HEK293 (cell line): ENCODE measurements around the gene LMCD1.
A peak's percentile ranks its signal among the peaks of the same experiment; 100 is the strongest.

Experiments
- CTCF ChIA-PET: fragments of 350-600 bp; formaldehyde crosslinking; extraction: SDS; loops from one replicate; lab custom pipeline; 2021; ENCODE audit warnings: antibody characterized with exemption; lab: Yijun Ruan, JAX
- POLR2A ChIA-PET: fragments of 300-600 bp; formaldehyde crosslinking; extraction: SDS; loops from one replicate; lab custom pipeline; 2020; ENCODE audit warnings: antibody characterized with exemption, inconsistent platforms; lab: Yijun Ruan, JAX
- H3K27ac ChIP-seq: fragments of 200-500 bp; sonication (Bioruptor generic); 2 replicates; pipeline ENCODE4 v1.5.1; 2014; ENCODE audit warnings: low read depth, low read length, control low read depth, inconsistent platforms; ENCODE audit errors: extremely low read depth
- H3K36me3 ChIP-seq, 2 experiments: fragments of 200-500 bp in 1 of 2; sonication (Bioruptor generic) in 1 of 2; 1 replicate in 1 of 2; 2 replicates in 1 of 2; pipeline ENCODE4 v1.5.1; 2014 to 2017; ENCODE audit warnings: inconsistent platforms in 2 of 2, low read length in 2 of 2; ENCODE audit not compliant: control insufficient read depth in 2 of 2, insufficient read depth in 1 of 2
- H3K4me1 ChIP-seq: fragments of 200-500 bp; sonication (Bioruptor generic); 2 replicates; pipeline ENCODE4 v1.5.1; 2014; ENCODE audit warnings: mild to moderate bottlenecking, low read length, inconsistent platforms; ENCODE audit not compliant: control insufficient read depth, insufficient read depth
- H3K4me3 ChIP-seq: 2 replicates; pipeline ENCODE4 v1.5.1; 2011; ENCODE audit warnings: low read depth, mild to moderate bottlenecking, control low read depth, low read length, moderate library complexity
- H3K9me3 ChIP-seq: fragments of 200-500 bp; sonication (Bioruptor generic); 2 replicates; pipeline ENCODE4 v1.5.1; 2014; ENCODE audit warnings: low read depth, low read length, inconsistent platforms; ENCODE audit not compliant: control insufficient read depth, insufficient read depth
- KLF16 ChIP-seq: fragments of 450-650 bp; formaldehyde crosslinking; IDR thresholded peaks from 2 replicates; pipeline ENCODE4 v1.5.1; 2017; ENCODE audit warnings: missing biosample characterization, missing genetic modification characterization
- PRDM1 ChIP-seq: fragments of 450-650 bp; formaldehyde crosslinking; IDR thresholded peaks from 2 replicates; pipeline ENCODE4; 2016; ENCODE audit warnings: missing biosample characterization, missing genetic modification characterization
- RBAK ChIP-seq: fragments of 450-650 bp; formaldehyde crosslinking; IDR thresholded peaks from 2 replicates; pipeline ENCODE4 v1.5.1; 2016; ENCODE audit warnings: missing biosample characterization, missing genetic modification characterization
- ZBTB11 ChIP-seq: fragments of 450-650 bp; formaldehyde crosslinking; conservative IDR thresholded peaks from 2 replicates; pipeline ENCODE4 v1.5.1; 2016; ENCODE audit warnings: low read depth, missing biosample characterization, missing genetic modification characterization
- ZBTB17 ChIP-seq: fragments of 450-650 bp; formaldehyde crosslinking; IDR thresholded peaks from 2 replicates; pipeline ENCODE4 v1.5.1; 2016; ENCODE audit warnings: missing biosample characterization, missing genetic modification characterization
- ZBTB44 ChIP-seq: fragments of 450-650 bp; IDR thresholded peaks from 2 replicates; pipeline ENCODE4 v1.5.1; 2018; ENCODE audit warnings: missing biosample characterization, mild to moderate bottlenecking, missing genetic modification characterization
- ZBTB49 ChIP-seq: fragments of 450-650 bp; formaldehyde crosslinking; IDR thresholded peaks from 2 replicates; pipeline ENCODE4 v1.5.1; 2016; ENCODE audit warnings: missing biosample characterization, missing genetic modification characterization, low read depth
- ZBTB7A ChIP-seq: fragments of 450-650 bp; formaldehyde crosslinking; IDR thresholded peaks from 2 replicates; pipeline ENCODE4 v1.5.1; 2016; ENCODE audit warnings: low read depth, missing biosample characterization, missing genetic modification characterization
- ZFP37 ChIP-seq: fragments of 450-650 bp; formaldehyde crosslinking; IDR thresholded peaks from 2 replicates; pipeline ENCODE4 v1.5.1; 2016; ENCODE audit warnings: missing biosample characterization, missing genetic modification characterization
- ZNF121 ChIP-seq: fragments of 450-650 bp; formaldehyde crosslinking; IDR thresholded peaks from 2 replicates; pipeline ENCODE4 v1.5.1; 2016; ENCODE audit warnings: missing biosample characterization, missing genetic modification characterization
- ZNF184 ChIP-seq: fragments of 450-650 bp; IDR thresholded peaks from 2 replicates; pipeline ENCODE4 v1.5.1; 2018; ENCODE audit warnings: missing biosample characterization, mild to moderate bottlenecking, missing genetic modification characterization
- ZNF23 ChIP-seq: fragments of 450-650 bp; formaldehyde crosslinking; IDR thresholded peaks from 2 replicates; pipeline ENCODE4 v1.5.1; 2016; ENCODE audit warnings: missing biosample characterization, missing genetic modification characterization, borderline replicate concordance
- ZNF350 ChIP-seq: fragments of 450-650 bp; formaldehyde crosslinking; IDR thresholded peaks from 2 replicates; pipeline ENCODE4 v1.5.0; 2017; ENCODE audit warnings: missing biosample characterization, mild to moderate bottlenecking, missing genetic modification characterization
- ZNF544 ChIP-seq: fragments of 450-650 bp; formaldehyde crosslinking; IDR thresholded peaks from 2 replicates; pipeline ENCODE4 v1.5.0; 2017; ENCODE audit warnings: missing biosample characterization, missing genetic modification characterization
- ZNF549 ChIP-seq: fragments of 450-650 bp; IDR thresholded peaks from 2 replicates; pipeline ENCODE4 v1.5.1; 2018; ENCODE audit warnings: missing biosample characterization, missing genetic modification characterization, mild to moderate bottlenecking, inconsistent platforms, moderate library complexity
- ZNF561 ChIP-seq: fragments of 450-650 bp; IDR thresholded peaks from 2 replicates; pipeline ENCODE4 v1.5.1; 2018; ENCODE audit warnings: missing biosample characterization, missing genetic modification characterization, borderline replicate concordance
- ZNF626 ChIP-seq: fragments of 450-650 bp; sonication (Bioruptor Pico); formaldehyde crosslinking; IDR thresholded peaks from 2 replicates; pipeline ENCODE4 v1.5.1; 2018; ENCODE audit warnings: missing biosample characterization, missing genetic modification characterization, inconsistent platforms
- ZNF843 ChIP-seq: fragments of 450-650 bp; formaldehyde crosslinking; IDR thresholded peaks from 2 replicates; pipeline ENCODE4 v1.5.1; 2016; ENCODE audit warnings: missing biosample characterization, missing genetic modification characterization
- ZSCAN30 ChIP-seq: fragments of 450-650 bp; IDR thresholded peaks from 2 replicates; pipeline ENCODE4 v1.5.1; 2018; ENCODE audit warnings: missing biosample characterization, mild to moderate bottlenecking, missing genetic modification characterization, moderate library complexity
- ZSCAN5A ChIP-seq: fragments of 450-650 bp; formaldehyde crosslinking; IDR thresholded peaks from 2 replicates; pipeline ENCODE4 v1.5.1; 2016; ENCODE audit warnings: missing biosample characterization, missing genetic modification characterization
- ZXDB ChIP-seq: fragments of 450-650 bp; formaldehyde crosslinking; IDR thresholded peaks from 2 replicates; pipeline ENCODE4 v1.5.1; 2016; ENCODE audit warnings: missing biosample characterization, missing genetic modification characterization

The LMCD1 gene

GRCh38 chr3:8573342-8573926 lies 71.8 kb downstream of the LMCD1 start:
- Histone ChIP-seq H3K9me3 (no peaks in the 10 kb centered on the region), H3K27ac (no peak overlapping the region), H3K36me3 (peaks cover 0 to 17% of the 10 kb centered on the region in 2 experiments; a peak in 1 of 3 replicates), H3K4me3 (no peak overlapping the region), H3K4me1 (no peaks in the 10 kb centered on the region)
- CTCF ChIA-PET: no interaction called here
- 0 out of 2 replicates have a peak, but pooled peaks have one; percentile 32 for TF ChIP-seq PRDM1 (tag by site-specific recombination)
- no peak for TF ChIP-seq ZNF843 (tag by site-specific recombination)
- TF ChIP-seq ZNF549: no peak
- TF ChIP-seq RBAK (tag by site-specific recombination): no peak
- POLR2A ChIA-PET: no interaction called here

GRCh38 chr3:8574040-8574669 lies 72.5 kb downstream of the LMCD1 start:
- H3K36me3 ChIP-seq: peaks cover 0 to 11% of the 10 kb centered on the region in 2 experiments; a peak in 1 of 3 replicates
- no peak overlapping the region for H3K4me3 ChIP-seq
- no peak overlapping the region for H3K27ac ChIP-seq
- H3K9me3 ChIP-seq: no peaks in the 10 kb centered on the region
- POLR2A ChIA-PET: no interaction called here
- CTCF ChIA-PET: no interaction called here
- H3K4me1 ChIP-seq: no peaks in the 10 kb centered on the region
- TF ChIP-seq ZNF121 (tag by site-specific recombination): no peak
- TF ChIP-seq, all 188 proteins: peak for 0

- H3K27ac ChIP-seq: no peak overlapping the region
- peaks cover 0 to 5% of the 10 kb centered on the region in 2 experiments; a peak in 1 of 3 replicates for H3K36me3 ChIP-seq
- CTCF ChIA-PET: interaction anchor here (1.0 kb wide), 1 partner anchor 10 kb away, joined by 3 read pairs; no protein-coding TSS in a partner anchor
- no peak overlapping the region for H3K4me3 ChIP-seq
- POLR2A ChIA-PET: no interaction called here
- no peaks in the 10 kb centered on the region for H3K9me3 ChIP-seq
- no peaks in the 10 kb centered on the region for H3K4me1 ChIP-seq
- no peak for TF ChIP-seq ZXDB
- TF ChIP-seq ZBTB49: no peak
- no peak for TF ChIP-seq ZFP37
- no peak for TF ChIP-seq ZNF23
- no peak for TF ChIP-seq ZNF184 (tag by site-specific recombination)
- TF ChIP-seq ZBTB7A: no peak
- TF ChIP-seq ZNF561 (tag by site-specific recombination): no peak
- TF ChIP-seq ZNF350 (tag by site-specific recombination): no peak
- TF ChIP-seq ZBTB44 (tag by site-specific recombination): no peak
- TF ChIP-seq ZSCAN5A (tag by site-specific recombination): no peak
- TF ChIP-seq KLF16 (tag by site-specific recombination): no peak
- no peak for TF ChIP-seq ZBTB11 (tag by site-specific recombination)
- no peak for TF ChIP-seq ZBTB17 (tag by site-specific recombination)
- no peak for TF ChIP-seq ZNF626 (tag by site-specific recombination)
- TF ChIP-seq ZNF544 (tag by site-specific recombination): no peak
- no peak for TF ChIP-seq ZSCAN30
Observed at GRCh38 chr3:8574670-8575322, 73.2 kb downstream of the LMCD1 start.
